ENCODE results near the gene KCNJ1. TPM values are rescaled to one million over a fixed set of nuclear protein-coding genes. Genes with fewer than 3 reads are reported as not detected.

KCNJ1 gene
- total and polyA plus RNA-seq, 4 experiments from 2014 or later, result 0.17 to 0.23 TPM; not detected in 2

- H3K36me3 ChIP-seq (ENCODE audit: insufficient read depth, low read length), result no peaks in the 10 kb centered on the region
- no peaks in the 10 kb centered on the region for H3K9me3 Mint-ChIP-seq
- H3K27ac ChIP-seq (ENCODE audit: low read depth, low read length), result no peak overlapping the region
- peak overlapping the region; percentile 82 to 88 (median 83) for H3K4me3 Mint-ChIP-seq
- peaks cover 10% of the 10 kb centered on the region for H3K4me1 ChIP-seq (ENCODE audit: insufficient read depth, low read length)
- peak; percentile 43 to 59 (median 49) for DNase-seq
- peak overlapping the region in 1 of 2 donors; percentile 10 for H3K4me3 ChIP-seq (ENCODE audit: low read length in 2 of 2)
- no peaks in the 10 kb centered on the region for H3K36me3 Mint-ChIP-seq
- peaks cover 11 to 27% (median 16%) of the 10 kb centered on the region in 4 donors for H3K4me1 Mint-ChIP-seq
- H3K27me3 Mint-ChIP-seq, result peaks cover 17 to 18% of the 10 kb centered on the region in 2 donors
- peak overlapping the region in 1 of 7 donors; percentile 11 for H3K27ac Mint-ChIP-seq
- no peaks in the 10 kb centered on the region for H3K9me3 ChIP-seq (ENCODE audit: control insufficient read depth in 1 of 2, low read length in 2 of 2)
- POLR2A ChIA-PET (ENCODE audit: partially characterized antibody), result interaction anchor here (0.8 to 1.5 kb wide), 2 partner anchors 21 to 37 kb away, joined by 3 read pairs; no protein-coding TSS in a partner anchor
- H3K27me3 ChIP-seq (ENCODE audit: insufficient read depth, low read length), result peaks cover 15% of the 10 kb centered on the region
- intact Hi-C loops (cut with micrococcal nuclease), result loop anchor here (1.0 kb wide), 1 partner anchor 21 kb away; no protein-coding TSS in a partner anchor
- CTCF ChIA-PET (ENCODE audit: partially characterized antibody), result interaction anchor here (0.5 to 11.7 kb wide), 14 partner anchors 13 to 1227 kb away, joined by 3 to 104 read pairs (median 4); partner anchors contain the start of gene KCNJ5
Measured at GRCh38 chr11:128905345-128906184, 38.5 kb upstream of the KCNJ1 start.

- Mint-ChIP-seq H3K4me1 (peaks cover 11 to 27% (median 16%) of the 10 kb centered on the region in 4 donors), H3K27me3 (peaks cover 12 to 15% of the 10 kb centered on the region in 2 donors), H3K27ac (peak overlapping the region in 3 of 7 donors; percentile 7 to 34 (median 22)), H3K36me3 (no peaks in the 10 kb centered on the region), H3K4me3 (peak overlapping the region; percentile 60 to 84 (median 70)), H3K9me3 (no peaks in the 10 kb centered on the region)
- Histone ChIP-seq H3K9me3 (ENCODE audit: control insufficient read depth in 1 of 2, low read length in 2 of 2) (no peaks in the 10 kb centered on the region), H3K36me3 (ENCODE audit: insufficient read depth, low read length) (no peaks in the 10 kb centered on the region), H3K27me3 (ENCODE audit: insufficient read depth, low read length) (peaks cover 15% of the 10 kb centered on the region), H3K4me1 (ENCODE audit: insufficient read depth, low read length) (peaks cover 10% of the 10 kb centered on the region), H3K4me3 (ENCODE audit: low read length in 2 of 2) (no peak overlapping the region), H3K27ac (ENCODE audit: low read depth, low read length) (no peak overlapping the region)
- intact Hi-C loops (cut with micrococcal nuclease), result loop anchor here (1.0 kb wide), 1 partner anchor 20 kb away; no protein-coding TSS in a partner anchor
- peak in 1 of 5 donors; percentile 26 for DNase-seq
- ChIA-PET CTCF (ENCODE audit: partially characterized antibody) (interaction anchor here (0.8 to 11.7 kb wide), 8 partner anchors 12 to 747 kb away, joined by 3 to 104 read pairs (median 4); partner anchors contain the start of gene KCNJ5), POLR2A (ENCODE audit: partially characterized antibody) (interaction anchor here (1.5 kb wide), 1 partner anchor 36 kb away, joined by 3 read pairs; no protein-coding TSS in a partner anchor)
Measured at GRCh38 chr11:128904656-128905344, 37.7 kb upstream of the KCNJ1 start.

GRCh38 chr11:128904303-128904655 is 37.2 kb upstream of the KCNJ1 start:
- peaks cover 7 to 10% of the 10 kb centered on the region in 2 donors for H3K27me3 Mint-ChIP-seq
- ChIA-PET POLR2A (ENCODE audit: partially characterized antibody) (no interaction called here), CTCF (ENCODE audit: partially characterized antibody) (interaction anchor here (1.0 to 11.7 kb wide), 5 partner anchors 12 to 746 kb away, joined by 3 to 104 read pairs (median 6); partner anchors contain the start of gene KCNJ5)
- Histone ChIP-seq H3K36me3 (ENCODE audit: insufficient read depth, low read length) (no peaks in the 10 kb centered on the region), H3K4me3 (ENCODE audit: low read length in 2 of 2) (no peak overlapping the region), H3K9me3 (ENCODE audit: control insufficient read depth in 1 of 2, low read length in 2 of 2) (no peaks in the 10 kb centered on the region), H3K4me1 (ENCODE audit: insufficient read depth, low read length) (peaks cover 10% of the 10 kb centered on the region), H3K27me3 (ENCODE audit: insufficient read depth, low read length) (peaks cover 13% of the 10 kb centered on the region), H3K27ac (ENCODE audit: low read depth, low read length) (no peak overlapping the region)
- DNase-seq, result no peak
- H3K9me3 Mint-ChIP-seq, result no peaks in the 10 kb centered on the region
- H3K36me3 Mint-ChIP-seq, result no peaks in the 10 kb centered on the region
- peak overlapping the region in 1 of 7 donors; percentile 45 for H3K27ac Mint-ChIP-seq
- H3K4me3 Mint-ChIP-seq, result peak overlapping the region; percentile 60 to 84 (median 71)
- intact Hi-C loops (cut with micrococcal nuclease), result no loop called here
- peaks cover 11 to 27% (median 16%) of the 10 kb centered on the region in 4 donors for H3K4me1 Mint-ChIP-seq

- ChIA-PET POLR2A (ENCODE audit: partially characterized antibody) (no interaction called here), CTCF (ENCODE audit: partially characterized antibody) (interaction anchor here (1.0 to 11.7 kb wide), 5 partner anchors 11 to 745 kb away, joined by 3 to 104 read pairs (median 5); no protein-coding TSS in a partner anchor)
- H3K4me3 Mint-ChIP-seq, result peak overlapping the region in 6 of 8 donors; percentile 46 to 84 (median 71)
- Histone ChIP-seq H3K27ac (ENCODE audit: low read depth, low read length) (no peak overlapping the region), H3K27me3 (ENCODE audit: insufficient read depth, low read length) (peaks cover 5% of the 10 kb centered on the region), H3K4me3 (ENCODE audit: low read length in 2 of 2) (no peak overlapping the region), H3K9me3 (ENCODE audit: control insufficient read depth in 1 of 2, low read length in 2 of 2) (no peaks in the 10 kb centered on the region), H3K4me1 (ENCODE audit: insufficient read depth, low read length) (peaks cover 10% of the 10 kb centered on the region), H3K36me3 (ENCODE audit: insufficient read depth, low read length) (no peaks in the 10 kb centered on the region)
- DNase-seq, result no peak
- H3K9me3 Mint-ChIP-seq, result no peaks in the 10 kb centered on the region
- peaks cover 11 to 27% (median 16%) of the 10 kb centered on the region in 4 donors for H3K4me1 Mint-ChIP-seq
- H3K27ac Mint-ChIP-seq, result peak overlapping the region in 1 of 7 donors; percentile 21
- H3K36me3 Mint-ChIP-seq, result no peaks in the 10 kb centered on the region
- intact Hi-C loops (cut with micrococcal nuclease), result no loop called here
- H3K27me3 Mint-ChIP-seq, result peaks cover 7 to 8% of the 10 kb centered on the region in 2 donors
Measured at GRCh38 chr11:128903248-128904061, 36.4 kb upstream of the KCNJ1 start.

- no peaks in the 10 kb centered on the region for H3K36me3 ChIP-seq (ENCODE audit: insufficient read depth, low read length)
- Mint-ChIP-seq H3K27me3 (peaks cover 5 to 8% of the 10 kb centered on the region in 2 donors), H3K27ac (no peak overlapping the region), H3K4me1 (peaks cover 11 to 27% (median 16%) of the 10 kb centered on the region in 4 donors), H3K4me3 (no peak overlapping the region), H3K36me3 (no peaks in the 10 kb centered on the region), H3K9me3 (no peaks in the 10 kb centered on the region)
- H3K9me3 ChIP-seq (ENCODE audit: control insufficient read depth in 1 of 2, low read length in 2 of 2), result no peaks in the 10 kb centered on the region
- ChIA-PET CTCF (ENCODE audit: partially characterized antibody) (interaction anchor here (1.8 to 11.7 kb wide), 3 partner anchors 17 to 745 kb away, joined by 5 to 104 read pairs (median 6); no protein-coding TSS in a partner anchor), POLR2A (ENCODE audit: partially characterized antibody) (no interaction called here)
- intact Hi-C loops (cut with micrococcal nuclease), result no loop called here
- H3K4me3 ChIP-seq (ENCODE audit: low read length in 2 of 2), result no peak overlapping the region
- DNase-seq, result no peak
- peaks cover 10% of the 10 kb centered on the region for H3K4me1 ChIP-seq (ENCODE audit: insufficient read depth, low read length)
- H3K27ac ChIP-seq (ENCODE audit: low read depth, low read length), result no peak overlapping the region
- H3K27me3 ChIP-seq (ENCODE audit: insufficient read depth, low read length), result peaks cover 5% of the 10 kb centered on the region
Measured at GRCh38 chr11:128902515-128903066, 35.5 kb upstream of the KCNJ1 start.

- Histone ChIP-seq H3K27me3 (ENCODE audit: insufficient read depth, low read length) (peaks cover 5% of the 10 kb centered on the region), H3K9me3 (ENCODE audit: control insufficient read depth in 1 of 2, low read length in 2 of 2) (no peaks in the 10 kb centered on the region), H3K4me1 (ENCODE audit: insufficient read depth, low read length) (peaks cover 10% of the 10 kb centered on the region), H3K27ac (ENCODE audit: low read depth, low read length) (no peak overlapping the region), H3K4me3 (ENCODE audit: low read length in 2 of 2) (no peak overlapping the region), H3K36me3 (ENCODE audit: insufficient read depth, low read length) (no peaks in the 10 kb centered on the region)
- Mint-ChIP-seq H3K36me3 (no peaks in the 10 kb centered on the region), H3K4me1 (peaks cover 11 to 27% (median 16%) of the 10 kb centered on the region in 4 donors), H3K27ac (no peak overlapping the region), H3K4me3 (no peak overlapping the region), H3K27me3 (peaks cover 5 to 10% of the 10 kb centered on the region in 2 donors), H3K9me3 (no peaks in the 10 kb centered on the region)
- CTCF ChIA-PET (ENCODE audit: partially characterized antibody), result interaction anchor here (11.7 kb wide), 1 partner anchor 16 kb away, joined by 104 read pairs; no protein-coding TSS in a partner anchor
- POLR2A ChIA-PET (ENCODE audit: partially characterized antibody), result no interaction called here
- intact Hi-C loops (cut with micrococcal nuclease), result no loop called here
- no peak for DNase-seq
Measured at GRCh38 chr11:128901653-128902514, 34.8 kb upstream of the KCNJ1 start.
